Fibroblast of pulmonary artery (primary cell): ENCODE measurements around the gene ADAMTS3.

ENCODE experiments used
- DNase-seq: peaks from one replicate; pipeline ENCODE4 v3.0.0-alpha.2; 2010; ENCODE audit warnings: low read depth
- H3K4me3 ChIP-seq: replicated peaks from 2 replicates; pipeline ENCODE4 v1.5.1; 2011; ENCODE audit warnings: low read depth, mild to moderate bottlenecking, control low read depth, low read length, moderate library complexity
- TF ChIP-seq, protein P1 (sequence below): IDR thresholded peaks from 2 replicates; pipeline ENCODE4 v1.5.1; 2011; ENCODE audit warnings: mild to moderate bottlenecking, control low read depth, low read length, inconsistent platforms; ENCODE audit errors: missing control alignments

Gene ADAMTS3

DNA sequence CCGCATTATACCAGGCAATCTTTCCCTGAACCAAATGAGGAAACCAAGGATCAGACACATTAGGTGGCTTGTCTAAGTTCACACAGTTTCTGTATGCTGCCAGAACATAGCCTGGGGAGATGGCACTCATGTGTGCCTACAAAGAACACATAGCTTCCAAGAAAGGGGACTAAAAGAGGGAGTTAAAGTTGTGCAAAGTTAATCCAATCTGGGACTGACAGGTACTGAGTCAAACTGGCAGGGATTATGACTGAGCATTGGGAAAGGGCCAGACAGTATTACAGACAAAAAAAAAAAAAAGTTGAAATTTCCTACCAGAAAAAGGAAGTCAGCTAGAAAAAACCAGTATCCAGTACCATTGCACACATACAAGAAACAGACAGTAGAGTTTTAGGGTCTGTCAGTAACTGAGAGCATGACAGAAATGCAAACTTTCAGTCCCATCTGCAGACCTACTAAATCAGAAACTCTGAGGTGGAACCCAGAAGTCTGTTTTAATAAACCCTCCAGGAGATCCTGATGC, 37.2 kb downstream of the ADAMTS3 start:
- DNase-seq, result no peak
- TF ChIP-seq, protein P1, sequence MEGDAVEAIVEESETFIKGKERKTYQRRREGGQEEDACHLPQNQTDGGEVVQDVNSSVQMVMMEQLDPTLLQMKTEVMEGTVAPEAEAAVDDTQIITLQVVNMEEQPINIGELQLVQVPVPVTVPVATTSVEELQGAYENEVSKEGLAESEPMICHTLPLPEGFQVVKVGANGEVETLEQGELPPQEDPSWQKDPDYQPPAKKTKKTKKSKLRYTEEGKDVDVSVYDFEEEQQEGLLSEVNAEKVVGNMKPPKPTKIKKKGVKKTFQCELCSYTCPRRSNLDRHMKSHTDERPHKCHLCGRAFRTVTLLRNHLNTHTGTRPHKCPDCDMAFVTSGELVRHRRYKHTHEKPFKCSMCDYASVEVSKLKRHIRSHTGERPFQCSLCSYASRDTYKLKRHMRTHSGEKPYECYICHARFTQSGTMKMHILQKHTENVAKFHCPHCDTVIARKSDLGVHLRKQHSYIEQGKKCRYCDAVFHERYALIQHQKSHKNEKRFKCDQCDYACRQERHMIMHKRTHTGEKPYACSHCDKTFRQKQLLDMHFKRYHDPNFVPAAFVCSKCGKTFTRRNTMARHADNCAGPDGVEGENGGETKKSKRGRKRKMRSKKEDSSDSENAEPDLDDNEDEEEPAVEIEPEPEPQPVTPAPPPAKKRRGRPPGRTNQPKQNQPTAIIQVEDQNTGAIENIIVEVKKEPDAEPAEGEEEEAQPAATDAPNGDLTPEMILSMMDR, result no peak
- H3K4me3 ChIP-seq, result no peak overlapping the region

DNA sequence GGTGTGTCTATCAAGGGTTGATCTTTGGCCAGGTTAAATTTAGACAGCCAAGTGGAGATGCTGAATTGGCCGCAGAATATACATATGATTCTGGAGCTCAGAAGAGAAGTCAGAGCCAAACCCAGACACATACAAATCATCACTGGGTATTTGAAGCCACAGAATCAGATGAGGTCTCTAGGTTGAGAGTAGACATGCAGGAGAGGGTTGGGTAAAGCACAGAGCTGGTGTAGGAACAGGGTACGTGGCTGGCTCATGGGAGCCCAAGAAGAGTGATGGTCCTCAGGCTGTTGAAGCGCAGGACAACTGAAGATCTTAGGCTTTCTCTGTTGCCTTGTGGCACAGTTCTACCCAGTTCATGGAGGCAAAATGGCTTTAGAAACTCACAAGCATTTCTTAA, 37.7 kb downstream of the ADAMTS3 start:
- DNase-seq, result no peak
- H3K4me3 ChIP-seq, result no peak overlapping the region
- TF ChIP-seq, protein P1, result no peak

GRCh38 chr4:72529148-72529822, 39.7 kb downstream of the ADAMTS3 start:
- no peak overlapping the region for H3K4me3 ChIP-seq
- DNase-seq, result no peak
- TF ChIP-seq, protein P1, result no peak

GRCh38 chr4:72527038-72527646, 41.9 kb downstream of the ADAMTS3 start:
- DNase-seq, result no peak
- no peak overlapping the region for H3K4me3 ChIP-seq
- TF ChIP-seq, protein P1, result no peak

- TF ChIP-seq, protein P1, result no peak
- peak; percentile 93 for DNase-seq
- no peak overlapping the region for H3K4me3 ChIP-seq
Measured at GRCh38 chr4:72525938-72526337, 43.1 kb downstream of the ADAMTS3 start.

DNA sequence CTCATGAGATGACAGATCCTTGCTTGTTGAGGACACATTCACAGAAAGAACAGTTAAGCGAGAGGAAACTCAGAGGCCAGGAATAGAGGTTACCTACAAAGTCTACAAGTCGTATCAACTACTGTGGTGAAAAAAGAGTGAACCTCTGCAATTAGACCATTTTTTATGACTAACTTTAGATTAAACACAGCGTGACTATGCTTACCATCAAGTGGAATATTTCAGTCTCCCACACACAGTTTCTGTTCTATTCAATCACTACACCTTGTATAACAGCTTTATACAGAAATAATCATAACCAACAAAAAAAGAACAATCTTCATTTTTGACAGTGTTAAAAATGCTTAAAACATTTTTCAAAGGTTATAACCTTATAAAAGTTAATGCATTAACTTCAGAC, 46.6 kb downstream of the ADAMTS3 start:
- DNase-seq, result no peak
- H3K4me3 ChIP-seq, result no peak overlapping the region
- TF ChIP-seq, protein P1, result no peak

- TF ChIP-seq, protein P1, result no peak
- no peak for DNase-seq
- H3K4me3 ChIP-seq, result no peak overlapping the region
Measured at GRCh38 chr4:72513227-72513626, 55.8 kb downstream of the ADAMTS3 start.
